HG03175 (cell line): ENCODE measurements around the gene HOXB3.

Experiments
- ATAC-seq: cut with Tn5 transposase; IDR thresholded peaks from one replicate; pipeline ENCODE4 v1.9.1; 2021; ENCODE audit warnings: mild to moderate bottlenecking, moderate library complexity; ENCODE audit not compliant: unreplicated experiment

HOXB3 gene

GRCh38 chr17:48506246-48506645 is 83.8 kb downstream of the HOXB3 start:
- no peak for ATAC-seq

DNA sequence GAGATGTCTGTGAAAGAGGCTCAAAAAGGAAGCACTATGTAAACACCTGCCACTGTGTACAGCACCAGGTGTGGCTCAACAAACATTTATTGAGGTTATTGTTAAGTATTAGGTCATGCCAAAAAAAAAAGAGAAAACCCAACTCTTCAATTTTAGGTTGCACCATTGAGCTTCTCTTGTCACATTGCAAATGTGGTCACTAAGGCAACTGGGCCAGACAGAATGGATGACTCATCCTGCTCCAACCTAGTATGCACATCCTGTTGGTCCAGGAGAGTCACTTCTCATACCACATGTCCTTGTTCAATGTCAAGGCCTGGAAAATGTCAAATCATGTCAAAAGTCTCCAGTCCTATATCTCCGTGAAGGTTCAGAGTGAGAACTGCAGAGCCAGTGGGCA is 84.3 kb downstream of the HOXB3 start:
- ATAC-seq, result peak; percentile 95

DNA sequence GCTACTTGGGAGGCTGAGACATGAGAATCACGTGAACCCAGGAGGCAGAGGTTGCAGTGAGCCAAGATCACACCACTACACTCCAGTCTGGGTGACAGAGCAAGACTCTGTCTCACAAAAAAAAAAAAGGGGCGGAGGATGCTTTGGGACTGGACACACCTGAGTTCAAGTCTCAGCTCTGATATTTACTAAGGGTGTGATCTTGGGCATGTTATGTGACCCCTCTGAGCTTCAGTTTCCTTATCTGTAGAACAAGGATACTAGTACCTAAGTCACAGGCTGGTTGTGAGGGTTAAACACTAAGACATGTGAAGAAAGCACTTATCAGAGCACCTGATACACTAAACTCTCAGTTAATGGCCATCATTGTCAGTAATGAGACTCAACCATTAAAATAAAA is 85.1 kb downstream of the HOXB3 start:
- no peak for ATAC-seq

DNA sequence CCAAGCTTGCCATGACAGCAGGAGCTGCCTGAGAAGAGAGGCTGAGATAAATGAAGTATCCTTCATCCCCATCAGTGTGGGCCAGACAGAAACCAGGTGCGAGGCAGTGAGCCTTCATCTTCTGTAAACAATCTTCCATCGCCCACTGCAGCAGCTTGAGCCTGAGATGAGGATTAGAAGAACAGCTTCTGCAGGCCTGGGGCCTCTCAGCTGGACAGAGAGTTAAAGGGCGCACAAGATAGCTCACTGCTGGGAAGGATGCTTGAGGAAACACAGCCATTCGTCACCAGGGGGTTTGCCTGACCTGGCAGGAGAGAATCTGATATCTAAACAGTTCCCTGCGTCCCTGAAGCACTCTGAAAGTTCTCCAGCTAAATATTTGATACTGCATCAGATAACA is 86.3 kb downstream of the HOXB3 start:
- no peak for ATAC-seq

DNA sequence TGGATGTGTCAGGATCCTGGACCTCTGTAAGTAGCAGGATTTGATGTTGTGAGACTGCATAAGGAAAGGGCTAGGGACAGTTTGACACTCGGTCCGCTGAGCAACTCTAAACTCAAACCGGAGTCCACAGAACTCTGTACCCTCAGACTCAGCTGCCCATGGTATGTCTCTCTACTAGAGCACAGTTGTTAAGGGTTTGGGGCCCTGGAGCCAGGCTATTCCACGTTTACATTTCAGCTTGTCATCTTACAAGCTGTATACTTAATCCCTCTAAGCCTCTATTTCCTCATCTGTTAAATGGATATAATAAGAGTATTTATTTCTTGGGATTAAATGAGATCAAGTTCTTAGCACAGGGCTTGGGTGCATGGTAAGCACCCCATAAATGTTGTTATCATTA is 87.1 kb downstream of the HOXB3 start:
- ATAC-seq, result no peak

DNA sequence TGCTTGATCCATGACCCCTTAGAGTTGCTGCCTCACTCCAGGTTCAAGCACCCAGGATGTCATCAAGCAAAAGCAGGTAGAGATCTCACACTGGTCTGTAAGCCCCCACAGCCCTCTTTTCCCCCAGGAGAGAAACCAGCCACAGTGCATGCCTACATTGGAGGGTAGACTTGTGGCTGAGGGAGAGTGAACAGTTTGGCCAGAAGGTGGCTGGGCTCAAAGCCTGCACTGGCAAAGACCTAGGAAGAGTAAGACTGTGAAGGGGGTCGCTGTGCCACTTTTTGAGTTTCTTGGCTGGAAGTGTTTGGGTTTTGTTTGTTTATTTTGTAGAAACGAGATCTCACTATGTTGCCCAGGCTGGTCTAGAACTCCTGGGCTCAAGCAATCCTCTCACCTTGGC is 87.7 kb downstream of the HOXB3 start:
- no peak for ATAC-seq

- ATAC-seq, result no peak
Observed at GRCh38 chr17:48500435-48501426, 89.3 kb downstream of the HOXB3 start.

DNA sequence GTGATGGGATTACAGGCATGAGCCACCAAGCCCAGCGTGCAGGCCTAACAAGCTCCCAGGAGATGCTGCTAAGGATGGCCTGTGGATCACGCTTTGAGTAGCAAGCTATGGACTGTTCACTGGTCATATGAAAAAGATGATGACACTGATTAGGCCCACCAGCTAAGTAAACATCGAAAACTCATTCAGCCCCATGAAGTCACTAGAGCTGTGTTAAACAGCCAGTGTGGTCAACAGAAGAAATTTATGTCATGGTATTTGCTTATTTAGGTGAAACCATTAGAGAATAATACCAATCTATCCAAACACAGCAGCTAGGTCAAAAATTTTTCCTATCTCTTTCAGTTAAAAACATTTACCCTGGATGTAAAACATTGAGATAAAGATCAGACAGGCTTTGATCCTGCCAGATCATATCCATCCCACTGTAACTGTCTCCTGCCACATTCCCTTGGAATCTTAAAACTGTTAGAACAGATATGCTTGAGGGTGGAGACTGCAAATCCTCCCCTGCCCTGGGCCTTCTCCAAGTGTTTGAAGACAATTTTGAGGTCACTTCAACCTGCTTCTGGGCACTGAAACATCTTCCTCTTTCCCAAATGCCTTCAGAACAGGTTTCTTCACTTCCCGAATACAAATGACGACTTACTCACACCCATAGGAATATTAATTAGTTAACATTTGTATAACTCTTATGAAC is 90.2 kb downstream of the HOXB3 start:
- ATAC-seq, result no peak

DNA sequence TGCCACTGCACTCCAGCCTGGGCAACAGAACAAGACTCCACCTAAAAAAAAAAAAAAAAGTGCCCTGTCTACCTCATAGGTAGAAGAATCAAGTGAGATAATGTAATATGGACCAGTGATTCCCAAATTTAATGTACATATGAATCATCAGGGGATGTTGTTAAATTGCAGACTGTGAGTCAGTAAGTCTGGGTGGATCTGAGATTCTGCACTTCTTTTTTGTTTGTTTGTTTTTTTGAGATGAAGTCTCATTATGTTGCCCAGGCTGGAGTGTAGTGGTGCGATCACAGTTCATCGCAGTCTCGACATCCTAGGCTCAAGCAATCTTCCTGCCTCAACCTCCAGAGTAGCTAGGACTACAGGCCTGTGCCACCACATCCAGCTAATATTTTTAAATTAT is 90.8 kb downstream of the HOXB3 start:
- ATAC-seq, result no peak
